Measurements from ENCODE around the gene BTBD16.

The BTBD16 gene

GRCh38 chr10:122249303-122249850, 21.7 kb upstream of the BTBD16 start:
- peaks cover 9% of the 10 kb centered on the region for H3K4me1 Mint-ChIP-seq
- no peak overlapping the region for H3K4me3 Mint-ChIP-seq
- peaks cover 34% of the 10 kb centered on the region for H3K36me3 Mint-ChIP-seq (ENCODE audit: low read depth)
- no peaks in the 10 kb centered on the region for H3K27me3 Mint-ChIP-seq (ENCODE audit: low read depth)
- TF ChIP-seq CTCF (IDR thresholded peaks at IDR 0.05; ENCODE audit: unreplicated experiment in 3 of 3) = no peak
- no peak overlapping the region for H3K27ac Mint-ChIP-seq
- no peaks in the 10 kb centered on the region for H3K9me3 Mint-ChIP-seq

GRCh38 chr10:122249991-122250750, 20.9 kb upstream of the BTBD16 start:
- Mint-ChIP-seq H3K27me3 (ENCODE audit: low read depth) (no peaks in the 10 kb centered on the region), H3K4me1 (peaks cover under 1% of the 10 kb centered on the region), H3K36me3 (ENCODE audit: low read depth) (peaks cover 27% of the 10 kb centered on the region), H3K27ac (no peak overlapping the region), H3K4me3 (no peak overlapping the region), H3K9me3 (no peaks in the 10 kb centered on the region)
- no peak for TF ChIP-seq CTCF (IDR thresholded peaks at IDR 0.05; ENCODE audit: unreplicated experiment in 3 of 3)

GRCh38 chr10:122251459-122252255, 19.4 kb upstream of the BTBD16 start:
- Mint-ChIP-seq H3K4me1 (no peaks in the 10 kb centered on the region), H3K4me3 (no peak overlapping the region), H3K36me3 (ENCODE audit: low read depth) (peaks cover 24% of the 10 kb centered on the region), H3K9me3 (no peaks in the 10 kb centered on the region), H3K27me3 (ENCODE audit: low read depth) (no peaks in the 10 kb centered on the region), H3K27ac (no peak overlapping the region)
- no peak for TF ChIP-seq CTCF (IDR thresholded peaks at IDR 0.05; ENCODE audit: unreplicated experiment in 3 of 3)

- no peaks in the 10 kb centered on the region for H3K9me3 Mint-ChIP-seq
- no peak for TF ChIP-seq CTCF (IDR thresholded peaks at IDR 0.05; ENCODE audit: unreplicated experiment in 3 of 3)
- H3K36me3 Mint-ChIP-seq (ENCODE audit: low read depth) = peaks cover 18% of the 10 kb centered on the region
- no peak overlapping the region for H3K4me3 Mint-ChIP-seq
- no peaks in the 10 kb centered on the region for H3K4me1 Mint-ChIP-seq
- H3K27ac Mint-ChIP-seq = no peak overlapping the region
- no peaks in the 10 kb centered on the region for H3K27me3 Mint-ChIP-seq (ENCODE audit: low read depth)
Measured at GRCh38 chr10:122252805-122253204, 18.3 kb upstream of the BTBD16 start.

- Mint-ChIP-seq H3K4me3 (no peak overlapping the region), H3K27me3 (ENCODE audit: low read depth) (no peaks in the 10 kb centered on the region), H3K4me1 (peaks cover 3% of the 10 kb centered on the region), H3K9me3 (no peaks in the 10 kb centered on the region), H3K27ac (no peak overlapping the region), H3K36me3 (ENCODE audit: low read depth) (peaks cover 11% of the 10 kb centered on the region)
- no peak for TF ChIP-seq CTCF (IDR thresholded peaks at IDR 0.05; ENCODE audit: unreplicated experiment in 3 of 3)
Measured at GRCh38 chr10:122253605-122254004, 17.5 kb upstream of the BTBD16 start.

Data from nephron (organoid).